Kidney (tissue), 14 donors: ENCODE data around the gene RPLP2. TPM values are rescaled to one million over a fixed set of nuclear protein-coding genes. Genes with fewer than 3 reads are reported as not detected.

Experiments used
- DNase-seq, 5 donors: peaks; one replicate each; pipeline ENCODE4 v3.0.0-alpha.2; 2013 to 2020
- FAIRE-seq: peaks from 2 replicates; lab custom pipeline; 2012; peaks lifted over from hg19 to GRCh38; lab: Jason Lieb, UNC
- H3K27ac ChIP-seq, 2 donors: one replicate each; pipeline ENCODE4 v1.7.0; 2013; ENCODE audit warnings: low read depth in 2 of 2, low read length in 2 of 2, inconsistent platforms in 1 of 2
- H3K27me3 ChIP-seq: one replicate; pipeline ENCODE4 v1.7.1; 2013; ENCODE audit warnings: low read length, inconsistent platforms; ENCODE audit not compliant: control insufficient read depth, insufficient read depth
- H3K36me3 ChIP-seq, 3 donors: one replicate each; pipeline versions ENCODE4 v1.7.0 to v1.7.1; 2013; ENCODE audit warnings: low read length in 3 of 3, control low read depth in 1 of 3, inconsistent platforms in 1 of 3; ENCODE audit not compliant: insufficient read depth in 3 of 3, control insufficient read depth in 2 of 3
- H3K4me1 ChIP-seq, 3 donors: one replicate each; pipeline versions ENCODE4 v1.7.0 to v1.7.1; 2013; ENCODE audit warnings: low read length in 3 of 3, inconsistent platforms in 1 of 3, low read depth in 1 of 3; ENCODE audit not compliant: control insufficient read depth in 2 of 3, insufficient read depth in 2 of 3
- H3K4me3 ChIP-seq, 3 donors: one replicate each; pipeline versions ENCODE4 v1.7.0 to v1.8.1; 2013; ENCODE audit warnings: low read length in 3 of 3, control low read depth in 1 of 3, inconsistent platforms in 1 of 3
- H3K9ac ChIP-seq, 3 donors: one replicate each; pipeline versions ENCODE4 v1.7.0 to v1.7.1; 2013; ENCODE audit warnings: low read length in 3 of 3, control low read depth in 1 of 3, inconsistent platforms in 1 of 3
- H3K9me3 ChIP-seq, 3 donors: one replicate each; pipeline versions ENCODE4 v1.7.0 to v1.7.1; 2013; ENCODE audit warnings: low read length in 3 of 3, control low read depth in 1 of 3, inconsistent platforms in 1 of 3; ENCODE audit not compliant: control insufficient read depth in 2 of 3, insufficient read depth in 1 of 3
- CTCF ChIP-seq: IDR thresholded peaks from 3 replicates; pipeline ENCODE4 v1.5.1; 2012; ENCODE audit warnings: mild to moderate bottlenecking, moderate library complexity, borderline replicate concordance; ENCODE audit not compliant: insufficient read depth; ENCODE audit errors: extremely low read depth
- intact Hi-C: fragments of 100-400 bp; cut with DNase I; formaldehyde crosslinking; loops from one replicate; pipeline ENCODE4 v1.11.1; 2022
- polyA plus RNA-seq: library from polyadenylated mRNA; stranded (reverse); fragments of 350-450 nt; fragmentation: Illumina TruSeq; extraction: RNeasy Lipid Tissue Mini Kit (QIAGEN cat#74804); gene quantifications from one replicate; pipeline ENCODE4 v1.2.3, GENCODE V29; 2014; ENCODE audit warnings: low read depth, low replicate concordance; ENCODE audit not compliant: insufficient read depth
- total RNA-seq: library from RNA; stranded (reverse); fragmentation: NEBNext Ultra II Directional; extraction: Animal tissue kit (Norgen Biotek cat#: 25700); gene quantifications from one replicate; pipeline ENCODE4 v1.2.1, GENCODE V29; 2021
- donor health status: control.
- donor health status: control.
- donor health status: control.
- donor health status: control.
- donor health status: control.
- donor health status: DM: yes; HTN: yes; CAD: no.
- donor health status: Normal renal cell carcinoma (clear cell type).

Gene RPLP2
- total and polyA plus RNA-seq, 2 donors from 2014 or later, result 1,544 to 1,997 TPM

GRCh38 chr11:783581-784015 lies 26.2 kb upstream of the RPLP2 start:
- intact Hi-C loops, result no loop called here
- peak; percentile 49 for TF ChIP-seq CTCF
- H3K27ac ChIP-seq, result no peak overlapping the region
- H3K9me3 ChIP-seq, result no peaks in the 10 kb centered on the region
- no peak overlapping the region for H3K4me3 ChIP-seq
- peaks cover 0 to 4% (median 0%) of the 10 kb centered on the region in 3 donors for H3K36me3 ChIP-seq
- no peak for FAIRE-seq
- no peaks in the 10 kb centered on the region for H3K27me3 ChIP-seq
- no peak overlapping the region for H3K9ac ChIP-seq
- DNase-seq, result peak; percentile 92 to 93 (median 93)
- H3K4me1 ChIP-seq, result peaks cover 0 to 4% (median 0%) of the 10 kb centered on the region in 3 donors

DNA sequence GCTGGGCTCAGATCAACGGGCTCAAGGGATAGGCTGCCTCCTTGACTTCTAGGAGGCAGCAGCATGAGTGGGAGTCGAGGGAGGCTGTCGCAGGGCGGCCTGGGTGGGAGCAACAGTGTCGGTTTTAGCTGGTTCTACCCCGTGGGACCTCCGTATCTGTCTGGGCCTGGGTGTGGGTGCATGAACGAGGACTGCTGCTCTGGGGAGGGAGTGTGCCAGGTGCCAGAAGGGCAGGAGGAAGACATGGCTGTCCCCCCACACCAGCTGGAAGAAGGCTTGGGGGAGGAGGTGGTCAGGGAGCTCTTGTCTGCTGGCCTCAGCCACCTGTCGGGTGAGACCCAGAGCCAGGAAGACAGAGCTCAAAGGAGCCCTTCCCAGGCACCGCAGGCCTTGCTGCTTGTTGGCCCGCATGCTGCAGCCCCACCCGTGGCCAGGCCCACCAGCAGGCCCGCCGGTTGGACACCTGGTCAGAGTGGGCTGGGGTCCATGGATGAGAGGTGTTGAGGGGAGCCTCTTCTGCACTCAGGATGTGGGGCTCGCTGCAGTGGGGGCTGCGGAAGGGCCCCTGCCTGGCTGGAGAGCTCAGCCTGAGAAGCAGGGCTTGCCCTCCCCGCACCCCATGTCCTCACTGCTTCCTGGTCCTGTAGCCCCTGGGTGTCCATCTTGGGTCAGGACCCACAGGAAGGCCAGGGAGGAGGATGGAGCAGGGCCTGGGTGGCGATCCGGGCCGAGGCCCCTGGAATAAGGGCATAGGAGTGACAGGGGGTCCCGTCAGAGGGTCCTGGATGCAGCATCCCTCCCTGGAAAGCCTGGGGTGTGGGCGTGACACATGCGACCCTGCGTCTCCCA lies 23.3 kb upstream of the RPLP2 start:
- Histone ChIP-seq H3K4me1 (peaks cover 0 to 3% (median 0%) of the 10 kb centered on the region in 3 donors), H3K9ac (no peak overlapping the region), H3K9me3 (no peaks in the 10 kb centered on the region), H3K36me3 (peaks cover 0 to 4% (median 0%) of the 10 kb centered on the region in 3 donors), H3K4me3 (no peak overlapping the region), H3K27ac (no peak overlapping the region), H3K27me3 (no peaks in the 10 kb centered on the region)
- no peak for TF ChIP-seq CTCF
- intact Hi-C loops, result no loop called here
- no peak for FAIRE-seq
- no peak for DNase-seq

DNA sequence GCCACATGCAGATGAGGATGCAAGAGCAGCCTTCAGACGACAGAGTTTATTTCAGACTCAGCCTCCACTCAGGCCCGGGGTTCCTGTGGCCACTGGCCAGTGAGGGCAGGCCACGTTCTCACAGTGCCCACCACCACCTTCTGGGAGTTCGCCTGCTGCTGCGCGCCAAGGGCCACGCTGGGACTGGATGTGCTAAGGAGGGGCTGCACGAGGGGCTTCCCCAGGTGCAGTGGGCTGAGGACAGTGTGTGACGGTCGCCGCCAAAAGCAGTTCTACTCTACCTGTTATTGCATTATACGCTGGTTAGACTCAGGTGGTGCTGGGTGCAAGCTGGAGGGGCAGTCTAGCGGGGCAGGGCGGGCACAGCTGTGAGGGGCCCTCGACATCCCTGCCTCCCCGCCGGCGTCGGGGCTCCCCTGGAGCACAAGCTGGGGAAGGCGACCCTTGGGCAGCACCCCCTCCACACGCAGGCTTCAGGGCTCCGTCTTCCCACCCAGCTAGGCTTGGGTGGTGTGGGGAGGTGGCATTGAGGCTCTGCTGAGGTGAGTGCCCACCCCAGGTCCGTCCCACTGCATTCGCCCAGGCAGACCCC lies 22.6 kb upstream of the RPLP2 start:
- Histone ChIP-seq H3K4me1 (peaks cover 0 to 3% (median 0%) of the 10 kb centered on the region in 3 donors), H3K9me3 (no peaks in the 10 kb centered on the region), H3K27ac (no peak overlapping the region), H3K9ac (no peak overlapping the region), H3K27me3 (no peaks in the 10 kb centered on the region), H3K4me3 (no peak overlapping the region), H3K36me3 (peaks cover 0 to 4% (median 0%) of the 10 kb centered on the region in 3 donors)
- FAIRE-seq (no peak), DNase-seq (no peak)
- intact Hi-C loops, result no loop called here
- TF ChIP-seq CTCF, result no peak
